A673 (cell line): ENCODE measurements around the gene TUBA3C. TPM values are rescaled to one million over a fixed set of nuclear protein-coding genes. Genes with fewer than 3 reads are reported as not detected.

Source experiments
- BruUV-seq: library from RNA; stranded (reverse); fragments of 400-500 nt; replicated peaks from 2 replicates; lab custom pipeline; 2021; lab: Mats Ljungman, UMichigan
- CTCF ChIA-PET: fragments of 300-600 bp; sonication (Branson Sonifier 250); formaldehyde crosslinking; loops from one replicate; lab custom pipeline; 2022; ENCODE audit warnings: antibody characterized with exemption; lab: Charles Lee
- POLR2A ChIA-PET: fragments of 300-600 bp; sonication (Branson Sonifier 250); formaldehyde crosslinking; loops from one replicate; lab custom pipeline; 2022; ENCODE audit warnings: antibody characterized with exemption; ENCODE audit not compliant: low non-redundant PET; lab: Charles Lee
- DNase-seq: peaks from one replicate; pipeline ENCODE4 v3.0.0-alpha.2; 2015; ENCODE audit warnings: low spot score
- H3K27ac ChIP-seq: fragments of 200-600 bp; sonication (generic); 2 replicates; pipeline ENCODE4 v1.5.1; 2016; ENCODE audit warnings: mixed run types, low read depth, mild to moderate bottlenecking, mixed read lengths, antibody characterized with exemption, low read length; ENCODE audit not compliant: poor library complexity, severe bottlenecking
- H3K27me3 ChIP-seq: fragments of 200-600 bp; sonication (generic); replicated peaks from 2 replicates; pipeline ENCODE4 v1.6.1; 2017; ENCODE audit warnings: mixed run types, low read depth, mild to moderate bottlenecking, mixed read lengths, antibody characterized with exemption, low read length; ENCODE audit not compliant: insufficient read depth, poor library complexity
- H3K36me3 ChIP-seq: fragments of 200-600 bp; sonication (generic); 2 replicates; pipeline ENCODE4 v1.6.1; 2016; ENCODE audit warnings: mixed run types, mild to moderate bottlenecking, mixed read lengths, antibody characterized with exemption, low read length; ENCODE audit not compliant: insufficient read depth, poor library complexity, severe bottlenecking
- H3K4me1 ChIP-seq: fragments of 200-600 bp; sonication (generic); 2 replicates; pipeline ENCODE4 v1.6.1; 2017; ENCODE audit warnings: mixed run types, mild to moderate bottlenecking, mixed read lengths, antibody characterized with exemption, low read length; ENCODE audit not compliant: insufficient read depth, poor library complexity, severe bottlenecking
- H3K4me3 ChIP-seq: fragments of 200-600 bp; sonication (generic); 2 replicates; pipeline ENCODE4 v1.5.1; 2016; ENCODE audit warnings: low read depth, mixed run types, mild to moderate bottlenecking, mixed read lengths, low read length; ENCODE audit not compliant: poor library complexity, severe bottlenecking
- H3K9me3 ChIP-seq: fragments of 200-600 bp; sonication (generic); 2 replicates; pipeline ENCODE4 v1.6.1; 2016; ENCODE audit warnings: mixed run types, low read depth, mild to moderate bottlenecking, mixed read lengths, antibody characterized with exemption, low read length; ENCODE audit not compliant: poor library complexity, severe bottlenecking
- EZH2 ChIP-seq: fragments of 200-600 bp; sonication (generic); IDR thresholded peaks from 2 replicates; pipeline ENCODE4 v1.6.1; 2017; ENCODE audit warnings: borderline replicate concordance, low read depth, mild to moderate bottlenecking, mixed read lengths, antibody characterized with exemption, low read length; ENCODE audit not compliant: poor library complexity, severe bottlenecking
- intact Hi-C: fragments of 100-400 bp; cut with micrococcal nuclease; formaldehyde crosslinking; loops from one replicate; pipeline ENCODE4 v1.10.0; 2022; ENCODE audit not compliant: unreplicated experiment
- total RNA-seq: library from RNA; stranded (reverse); gene quantifications from 2 replicates; pipeline ENCODE4 v1.2.3, GENCODE V29; 2021
- TF ChIP-seq, protein P1 (sequence below): fragments of 300-800, 200-600 bp; sonication (generic); conservative IDR thresholded peaks from 2 replicates; pipeline ENCODE4 v1.5.1; 2017; ENCODE audit warnings: low read depth, mild to moderate bottlenecking, antibody characterized with exemption, low read length, moderate library complexity, mixed read lengths

Gene TUBA3C
- total RNA-seq, 1 experiment from 2014 or later: not detected

DNA sequence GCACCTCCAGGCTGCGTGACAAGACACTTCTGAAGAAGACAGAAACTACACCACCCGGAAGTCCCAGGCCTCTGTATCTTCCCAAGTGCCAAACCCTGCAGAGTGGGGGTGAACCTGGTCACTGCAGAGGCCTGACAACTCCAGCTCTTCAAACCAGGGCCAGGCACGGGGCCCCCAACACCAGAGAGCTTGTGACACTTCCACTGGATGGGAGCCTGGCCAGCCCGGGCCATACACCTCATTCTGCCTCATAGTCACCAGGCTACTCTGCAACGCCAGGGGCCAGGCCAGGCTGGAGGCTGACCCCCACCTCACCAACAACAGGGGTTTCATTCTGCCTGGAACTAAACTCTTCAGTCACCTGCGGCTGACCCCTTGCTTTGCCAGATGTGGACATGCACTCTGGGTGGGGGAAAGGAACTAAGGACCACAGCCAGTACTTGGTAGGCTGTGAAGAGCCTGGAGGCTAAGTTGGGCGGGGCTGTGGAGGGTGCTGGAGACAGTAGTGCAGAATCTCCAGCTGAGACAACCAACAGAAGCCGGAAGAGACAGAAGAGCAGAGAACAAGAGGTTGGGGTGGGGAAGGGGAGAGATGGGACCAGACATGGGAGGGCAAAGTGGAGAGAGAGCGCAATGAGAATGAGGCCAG is 23.0 kb downstream of the TUBA3C start:
- no peak overlapping the region for H3K4me3 ChIP-seq
- no peaks in the 10 kb centered on the region for H3K4me1 ChIP-seq
- TF ChIP-seq, protein P1, sequence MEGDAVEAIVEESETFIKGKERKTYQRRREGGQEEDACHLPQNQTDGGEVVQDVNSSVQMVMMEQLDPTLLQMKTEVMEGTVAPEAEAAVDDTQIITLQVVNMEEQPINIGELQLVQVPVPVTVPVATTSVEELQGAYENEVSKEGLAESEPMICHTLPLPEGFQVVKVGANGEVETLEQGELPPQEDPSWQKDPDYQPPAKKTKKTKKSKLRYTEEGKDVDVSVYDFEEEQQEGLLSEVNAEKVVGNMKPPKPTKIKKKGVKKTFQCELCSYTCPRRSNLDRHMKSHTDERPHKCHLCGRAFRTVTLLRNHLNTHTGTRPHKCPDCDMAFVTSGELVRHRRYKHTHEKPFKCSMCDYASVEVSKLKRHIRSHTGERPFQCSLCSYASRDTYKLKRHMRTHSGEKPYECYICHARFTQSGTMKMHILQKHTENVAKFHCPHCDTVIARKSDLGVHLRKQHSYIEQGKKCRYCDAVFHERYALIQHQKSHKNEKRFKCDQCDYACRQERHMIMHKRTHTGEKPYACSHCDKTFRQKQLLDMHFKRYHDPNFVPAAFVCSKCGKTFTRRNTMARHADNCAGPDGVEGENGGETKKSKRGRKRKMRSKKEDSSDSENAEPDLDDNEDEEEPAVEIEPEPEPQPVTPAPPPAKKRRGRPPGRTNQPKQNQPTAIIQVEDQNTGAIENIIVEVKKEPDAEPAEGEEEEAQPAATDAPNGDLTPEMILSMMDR: no peak
- no peak for TF ChIP-seq EZH2
- no TSS peak for BruUV-seq
- no peak overlapping the region for H3K27ac ChIP-seq
- H3K9me3 ChIP-seq: no peaks in the 10 kb centered on the region
- CTCF ChIA-PET: no interaction called here
- intact Hi-C loops: no loop called here
- no peaks in the 10 kb centered on the region for H3K36me3 ChIP-seq
- H3K27me3 ChIP-seq: no peaks in the 10 kb centered on the region
- POLR2A ChIA-PET: no interaction called here
- no peak for DNase-seq

DNA sequence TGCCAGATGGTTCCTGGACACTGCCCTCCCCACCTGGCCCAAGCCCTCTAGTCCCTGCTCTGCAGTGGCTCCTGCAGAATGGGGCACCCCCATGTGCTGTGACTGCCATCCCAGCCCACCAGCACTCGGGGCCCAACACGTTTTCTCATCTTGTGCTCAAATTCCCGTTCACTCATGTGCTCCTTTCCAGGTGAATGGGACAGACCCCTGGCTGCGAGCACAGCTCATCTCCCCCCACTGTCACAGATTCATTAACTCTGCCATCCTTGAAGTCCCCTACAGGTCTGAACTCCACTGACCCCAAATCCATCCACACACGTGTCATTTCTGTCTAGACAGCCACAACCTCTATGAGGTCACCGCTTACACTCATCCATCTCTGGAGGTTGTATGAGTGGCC is 23.6 kb downstream of the TUBA3C start:
- H3K9me3 ChIP-seq: no peaks in the 10 kb centered on the region
- POLR2A ChIA-PET: no interaction called here
- TF ChIP-seq EZH2: no peak
- TF ChIP-seq, protein P1: no peak
- no peaks in the 10 kb centered on the region for H3K27me3 ChIP-seq
- no peak for DNase-seq
- intact Hi-C loops: no loop called here
- no peak overlapping the region for H3K27ac ChIP-seq
- H3K36me3 ChIP-seq: no peaks in the 10 kb centered on the region
- H3K4me1 ChIP-seq: no peaks in the 10 kb centered on the region
- CTCF ChIA-PET: no interaction called here
- BruUV-seq: no TSS peak
- H3K4me3 ChIP-seq: no peak overlapping the region

DNA sequence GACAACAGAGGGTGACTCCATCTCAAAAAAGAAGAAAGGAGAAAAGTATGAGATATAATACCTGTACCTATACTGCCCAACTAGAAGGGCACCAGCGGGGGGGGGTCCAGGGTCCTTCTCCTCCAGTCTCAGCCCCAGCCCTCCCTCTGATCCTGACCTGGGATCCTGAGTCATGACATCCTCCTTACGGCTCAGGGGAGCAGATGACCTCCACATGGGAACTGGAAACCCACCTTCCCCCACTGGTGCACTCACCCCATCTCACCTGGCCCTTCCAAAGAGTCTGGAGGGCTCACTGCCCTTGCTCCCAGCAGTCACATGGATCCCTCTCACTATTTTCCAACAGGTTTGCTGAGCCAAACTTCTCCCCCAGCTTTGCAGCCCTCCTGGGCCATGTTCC is 24.2 kb downstream of the TUBA3C start:
- intact Hi-C loops: no loop called here
- no peaks in the 10 kb centered on the region for H3K27me3 ChIP-seq
- ChIA-PET CTCF (no interaction called here), POLR2A (no interaction called here)
- H3K9me3 ChIP-seq: no peaks in the 10 kb centered on the region
- H3K36me3 ChIP-seq: no peaks in the 10 kb centered on the region
- H3K4me1 ChIP-seq: no peaks in the 10 kb centered on the region
- TF ChIP-seq, protein P1: no peak
- no peak for TF ChIP-seq EZH2
- H3K27ac ChIP-seq: no peak overlapping the region
- H3K4me3 ChIP-seq: no peak overlapping the region
- DNase-seq: no peak
- no TSS peak for BruUV-seq
